Neuronal stem cell (in vitro differentiated cells): ENCODE results near the gene PPP6C.

ENCODE experiments used
- DNase-seq: peaks from one replicate; pipeline ENCODE4 v3.0.0-alpha.2; 2013; ENCODE audit warnings: low spot score
- H2AFZ ChIP-seq: one replicate; pipeline ENCODE4 v1.6.1; 2013; ENCODE audit warnings: mild to moderate bottlenecking, low read length, inconsistent platforms
- H2AK5ac ChIP-seq: 2 replicates; pipeline ENCODE4 v1.6.1; 2013; ENCODE audit warnings: low read depth, mild to moderate bottlenecking, inconsistent platforms, low read length, moderate library complexity, mixed read lengths
- H2BK120ac ChIP-seq: 2 replicates; pipeline ENCODE4 v1.6.1; 2013; ENCODE audit warnings: low read depth, mild to moderate bottlenecking, inconsistent platforms, low read length, moderate library complexity, mixed read lengths
- H2BK12ac ChIP-seq: one replicate; pipeline ENCODE4 v1.6.1; 2013; ENCODE audit warnings: low read length, inconsistent platforms
- H2BK15ac ChIP-seq: 2 replicates; pipeline ENCODE4 v1.6.1; 2013; ENCODE audit warnings: mild to moderate bottlenecking, low read length, inconsistent platforms, mixed read lengths
- H2BK5ac ChIP-seq: one replicate; pipeline ENCODE4 v1.6.1; 2013; ENCODE audit warnings: inconsistent platforms, mild to moderate bottlenecking, low read length, moderate library complexity
- H3K14ac ChIP-seq: one replicate; pipeline ENCODE4 v1.6.1; 2013; ENCODE audit warnings: low read length, inconsistent platforms
- H3K18ac ChIP-seq: 2 replicates; pipeline ENCODE4 v1.6.1; 2013; ENCODE audit warnings: low read length, inconsistent platforms
- H3K23ac ChIP-seq: 2 replicates; pipeline ENCODE4 v1.6.1; 2013; ENCODE audit warnings: low read depth, mild to moderate bottlenecking, mixed read lengths, low read length, inconsistent platforms; ENCODE audit not compliant: poor library complexity
- H3K27ac ChIP-seq: replicated peaks from 3 replicates; pipeline ENCODE4 v1.5.1; 2013; ENCODE audit warnings: low read length, inconsistent platforms
- H3K27me3 ChIP-seq, 3 experiments: 2 replicates each; pipeline ENCODE4 v1.6.1; 2013; ENCODE audit warnings: low read length in 3 of 3, mild to moderate bottlenecking in 2 of 3, inconsistent platforms in 1 of 3, low read depth in 1 of 3, mixed read lengths in 1 of 3, moderate library complexity in 1 of 3; ENCODE audit not compliant: control insufficient read depth in 3 of 3, insufficient read depth in 3 of 3
- H3K36me3 ChIP-seq, 2 donors: replicated peaks in 1 of 2; 2 replicates each; pipeline ENCODE4 v1.6.1; 2013; ENCODE audit warnings: low read length in 2 of 2; ENCODE audit not compliant: control insufficient read depth in 2 of 2, insufficient read depth in 2 of 2
- H3K4ac ChIP-seq: 2 replicates; pipeline ENCODE4 v1.6.1; 2013; ENCODE audit warnings: inconsistent platforms, mild to moderate bottlenecking, low read length, moderate library complexity
- H3K4me1 ChIP-seq, 2 donors: 1 replicate in 1 of 2; 2 replicates in 1 of 2; pipeline ENCODE4 v1.6.1; 2013; ENCODE audit warnings: low read length in 2 of 2, low read depth in 1 of 2; ENCODE audit not compliant: control insufficient read depth in 2 of 2, insufficient read depth in 1 of 2
- H3K4me2 ChIP-seq: one replicate; pipeline ENCODE4 v1.6.1; 2013; ENCODE audit warnings: mild to moderate bottlenecking, low read length, inconsistent platforms; ENCODE audit not compliant: insufficient read depth, poor library complexity, severe bottlenecking
- H3K4me3 ChIP-seq, 2 donors: 2 replicates each; pipeline ENCODE4 v1.5.1; 2013; ENCODE audit warnings: low read length in 2 of 2, mild to moderate bottlenecking in 2 of 2, inconsistent platforms in 1 of 2, moderate library complexity in 1 of 2
- H3K79me1 ChIP-seq: one replicate; pipeline ENCODE4 v1.6.1; 2013; ENCODE audit warnings: low read depth, mild to moderate bottlenecking, inconsistent platforms, low read length, moderate library complexity
- H3K9ac ChIP-seq: one replicate; pipeline ENCODE4 v1.6.1; 2013; ENCODE audit warnings: mild to moderate bottlenecking, low read depth, low read length, inconsistent platforms; ENCODE audit not compliant: poor library complexity
- H3K9me3 ChIP-seq, 2 donors: replicated peaks in 1 of 2; 2 replicates each; pipeline versions ENCODE3 to v1.6.1; 2013; ENCODE audit warnings: low read length in 2 of 2, mild to moderate bottlenecking in 2 of 2, inconsistent platforms in 1 of 2, low read depth in 1 of 2, mixed read lengths in 1 of 2, moderate library complexity in 1 of 2; ENCODE audit not compliant: control insufficient read depth in 2 of 2, insufficient read depth in 1 of 2
- H4K8ac ChIP-seq: one replicate; pipeline ENCODE4 v1.6.1; 2013; ENCODE audit warnings: low read depth, mild to moderate bottlenecking, inconsistent platforms, low read length, moderate library complexity
- H4K91ac ChIP-seq: one replicate; pipeline ENCODE4 v1.6.1; 2013; ENCODE audit warnings: low read length, low read depth, mild to moderate bottlenecking, inconsistent platforms; ENCODE audit not compliant: poor library complexity
- WGBS, 2 donors: extraction: QIAGEN DNeasy Blood & Tissue Kit; methylation state at CpG; one replicate each; pipeline ENCODE4 v1.1.7; 2013; ENCODE audit warnings: missing lambda C conversion rate in 2 of 2, mixed read lengths in 1 of 2; ENCODE audit not compliant: insufficient read length in 2 of 2, insufficient replicate concordance in 1 of 2; ENCODE audit errors: extremely low coverage in 2 of 2; 5-methylcytosine and 5-hydroxymethylcytosine counted together

PPP6C gene

DNA sequence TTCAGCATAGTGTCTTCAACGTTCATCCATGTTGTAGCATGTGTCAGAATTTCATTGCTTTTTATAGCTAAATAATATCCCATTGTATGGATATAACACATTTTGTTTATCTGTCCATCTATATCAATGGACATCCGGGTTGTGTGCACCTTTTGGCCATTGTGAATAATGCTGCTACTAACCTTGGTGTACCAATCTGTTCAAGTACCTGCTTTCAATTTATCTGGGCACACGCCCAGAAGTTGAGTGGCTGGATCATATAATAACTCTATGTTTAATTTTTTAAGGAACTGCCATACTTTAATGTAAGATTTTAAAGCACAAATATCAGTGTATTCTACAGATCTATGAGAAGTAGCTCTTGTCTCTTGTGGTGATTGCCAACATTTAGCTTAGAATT is 89.8 kb downstream of the PPP6C start:
- no peak overlapping the region for H2AK5ac ChIP-seq
- WGBS, 2 donors, result no CpG with 5 or more reads among the region's 3 CpGs
- no peak overlapping the region for H3K27ac ChIP-seq
- H3K36me3 ChIP-seq, result peaks cover 0 to 2% of the 10 kb centered on the region in 2 donors
- H3K4me1 ChIP-seq, result no peaks in the 10 kb centered on the region
- no peak overlapping the region for H3K9ac ChIP-seq
- no peak overlapping the region for H2BK15ac ChIP-seq
- H3K14ac ChIP-seq, result no peak overlapping the region
- no peak overlapping the region for H4K8ac ChIP-seq
- no peak overlapping the region for H2BK5ac ChIP-seq
- no peak for DNase-seq
- H3K23ac ChIP-seq, result no peak overlapping the region
- no peak overlapping the region for H3K4me2 ChIP-seq
- H2AFZ ChIP-seq, result no peak overlapping the region
- H3K79me1 ChIP-seq, result no peaks in the 10 kb centered on the region
- no peak overlapping the region for H3K18ac ChIP-seq
- H3K27me3 ChIP-seq, result no peaks in the 10 kb centered on the region
- H3K4me3 ChIP-seq, result no peak overlapping the region
- no peak overlapping the region for H3K4ac ChIP-seq
- H2BK120ac ChIP-seq, result no peak overlapping the region
- no peak overlapping the region for H2BK12ac ChIP-seq
- peaks cover 4 to 6% of the 10 kb centered on the region in 2 donors for H3K9me3 ChIP-seq
- H4K91ac ChIP-seq, result no peak overlapping the region
